Right lobe of liver (tissue), 6 donors: ENCODE measurements around the gene SUSD1. TPM values are rescaled to one million over a fixed set of nuclear protein-coding genes. Genes with fewer than 3 reads are reported as not detected.

Experiments used
- ATAC-seq, 4 donors: fragments of 200-7000 bp; cut with Tn5 transposase; one replicate each; pipeline ENCODE4 v1.9.1; 2020; ENCODE audit warnings: mild to moderate bottlenecking in 4 of 4, moderate library complexity in 4 of 4
- DNase-seq, 3 donors: peaks; one replicate each; pipeline ENCODE4 v3.0.0-alpha.2; 2020
- H3K27ac ChIP-seq, 3 donors: fragments of 200-600 bp; one replicate each; pipeline ENCODE4 v1.8.0; 2022
- H3K27me3 ChIP-seq, 2 donors: fragments of 200-600 bp; one replicate each; pipeline ENCODE4 v1.8.0; 2022
- H3K36me3 ChIP-seq, 4 donors: fragments of 200-600 bp; sonication (generic) in 1 of 4; one replicate each; pipeline versions ENCODE4 v1.5.1 to v1.8.0; 2017 to 2022; ENCODE audit warnings: control low read depth in 1 of 4
- H3K4me1 ChIP-seq, 4 donors: fragments of 200-600 bp; sonication (generic) in 1 of 4; one replicate each; pipeline versions ENCODE4 v1.5.1 to v1.8.0; 2017 to 2022; ENCODE audit warnings: control low read depth in 1 of 4
- H3K4me3 ChIP-seq, 3 donors: fragments of 200-600 bp; one replicate each; pipeline ENCODE4 v1.8.0; 2022
- H3K9me3 ChIP-seq, 4 donors: fragments of 200-600 bp; sonication (generic) in 1 of 4; one replicate each; pipeline versions ENCODE4 v1.5.1 to v1.8.0; 2017 to 2022; ENCODE audit warnings: control low read depth in 1 of 4
- CTCF ChIP-seq, 4 donors: fragments of 200-600 bp in 3 of 4; fragments of 450-650 bp in 1 of 4; IDR thresholded peaks; one replicate each; pipeline versions ENCODE4 v1.5.1 to v1.8.0; 2016 to 2022; ENCODE audit warnings: antibody characterized with exemption in 4 of 4, mild to moderate bottlenecking in 2 of 4
- POLR2A ChIP-seq: fragments of 450-650 bp; IDR thresholded peaks from one replicate; pipeline ENCODE4 v1.6.1; 2017; ENCODE audit warnings: antibody characterized with exemption, mild to moderate bottlenecking
- WGBS: methylation state at CpG from one replicate; pipeline ENCODE4 v1.1.6; 2018; ENCODE audit warnings: low coverage, low lambda C conversion rate; ENCODE audit not compliant: insufficient coverage; ENCODE audit errors: missing lambda C conversion rate; 5-methylcytosine and 5-hydroxymethylcytosine counted together
- intact Hi-C, 2 donors: fragments of 100-400 bp; cut with DNase I; formaldehyde crosslinking; loops; one replicate each; pipeline versions ENCODE4 v1.11.2 to v1.14.1; 2022
- total RNA-seq, 6 experiments: library from RNA; depleted of rRNA in 2 of 6; stranded (reverse); fragments of >200 nt in 2 of 6; fragmentation: NEBNext Ultra II Directional in 3 of 6; extraction: Animal tissue kit (Norgen Biotek cat#: 25700) in 3 of 6; gene quantifications; one replicate each; pipeline versions ENCODE4 v1.1.0 to v1.2.4, GENCODE V29; 2016 to 2023
- donor health status: DM: no; HTN: yes; CAD: no.
- donor health status: DM: no; HTN: no; CAD: no.
- donor health status: DM: no; HTN: no; CAD: no.
- donor health status: DM: no; HTN: yes; CAD: no.
- donor health status: DM: no; HTN: yes; CAD: no.

The SUSD1 gene
- total RNA-seq, 6 experiments from 2014 or later, result 2.7 to 7.2 (median 3.9) TPM

GRCh38 chr9:112042244-112042638 is 132.9 kb downstream of the SUSD1 start:
- no peak overlapping the region for H3K27ac ChIP-seq
- H3K9me3 ChIP-seq, result no peaks in the 10 kb centered on the region
- DNase-seq, result no peak
- peaks cover 0 to 1% (median 0%) of the 10 kb centered on the region in 4 donors for H3K4me1 ChIP-seq
- TF ChIP-seq CTCF (IDR thresholded peaks at IDR 0.05), result no peak
- TF ChIP-seq POLR2A, result no peak
- no peak for ATAC-seq
- WGBS, result 90% methylated on average over 3 of the region's 3 CpGs
- intact Hi-C loops, result no loop called here
- no peaks in the 10 kb centered on the region for H3K36me3 ChIP-seq
- H3K4me3 ChIP-seq, result no peak overlapping the region
- H3K27me3 ChIP-seq, result no peaks in the 10 kb centered on the region

- 80% methylated on average over 5 of the region's 8 CpGs for WGBS
- intact Hi-C loops, result no loop called here
- H3K4me3 ChIP-seq, result no peak overlapping the region
- DNase-seq (no peak), ATAC-seq (peak in 3 of 4 donors; percentile 25 to 69 (median 40))
- no peaks in the 10 kb centered on the region for H3K9me3 ChIP-seq
- TF ChIP-seq CTCF (IDR thresholded peaks at IDR 0.05) (no peak), POLR2A (no peak)
- no peak overlapping the region for H3K27ac ChIP-seq
- H3K4me1 ChIP-seq, result peaks cover 0 to 5% (median 0%) of the 10 kb centered on the region in 4 donors
- H3K27me3 ChIP-seq, result no peaks in the 10 kb centered on the region
- H3K36me3 ChIP-seq, result no peaks in the 10 kb centered on the region
Observed at GRCh38 chr9:112041536-112042243, 133.4 kb downstream of the SUSD1 start.

GRCh38 chr9:112041199-112041535 is 133.9 kb downstream of the SUSD1 start:
- intact Hi-C loops, result no loop called here
- TF ChIP-seq CTCF (IDR thresholded peaks at IDR 0.05), result no peak
- TF ChIP-seq POLR2A, result no peak

DNA sequence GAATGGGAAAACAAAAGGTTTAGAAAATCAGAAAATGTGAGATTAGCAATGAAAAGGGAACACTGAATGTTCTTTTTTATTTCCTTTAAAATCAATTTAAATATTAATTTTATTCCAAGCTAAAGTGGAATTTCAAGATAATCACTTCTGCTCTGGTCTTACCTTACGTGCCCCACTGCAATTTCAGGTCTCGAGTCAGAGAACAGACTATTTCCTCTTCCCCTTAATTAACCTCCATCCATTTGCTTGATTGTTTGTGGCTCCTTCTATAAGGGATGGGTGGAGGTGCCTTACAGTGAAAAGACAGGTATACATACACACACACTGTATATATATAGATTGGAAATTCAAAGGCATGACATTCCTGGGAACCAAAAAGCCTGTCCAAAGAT is 137.1 kb downstream of the SUSD1 start:
- ATAC-seq, result no peak
- WGBS, result 56% methylated on average over 2 of the region's 2 CpGs

More at GRCh38 chr9:112041199-112041535, 133.9 kb downstream of the SUSD1 start:
- H3K4me3 ChIP-seq, result no peak overlapping the region
- DNase-seq, result no peak
- no peak overlapping the region for H3K27ac ChIP-seq
- H3K4me1 ChIP-seq, result peaks cover 0 to 5% (median under 1%) of the 10 kb centered on the region in 4 donors
- WGBS, result 86% methylated on average over 1 of the region's 4 CpGs
- ATAC-seq, result no peak
- H3K27me3 ChIP-seq, result no peaks in the 10 kb centered on the region
- H3K9me3 ChIP-seq, result no peaks in the 10 kb centered on the region
- no peaks in the 10 kb centered on the region for H3K36me3 ChIP-seq

More for the DNA sequence above, 137.1 kb downstream of the SUSD1 start:
- TF ChIP-seq POLR2A, result no peak
- TF ChIP-seq CTCF (IDR thresholded peaks at IDR 0.05), result no peak
- no peak for DNase-seq
- Histone ChIP-seq H3K9me3 (no peaks in the 10 kb centered on the region), H3K27ac (no peak overlapping the region), H3K4me3 (no peak overlapping the region), H3K4me1 (peaks cover 0 to 32% (median 10%) of the 10 kb centered on the region in 4 donors), H3K27me3 (no peaks in the 10 kb centered on the region), H3K36me3 (no peaks in the 10 kb centered on the region)
- intact Hi-C loops, result no loop called here
